Immature natural killer cell (primary cell): ENCODE results near the gene RGR. TPM values are rescaled to one million over a fixed set of nuclear protein-coding genes. Genes with fewer than 3 reads are reported as not detected.

ENCODE experiments used
- DNase-seq, 3 donors: peaks; one replicate each; pipeline ENCODE4 v3.0.0; 2022; ENCODE audit warnings: mixed read lengths in 1 of 3
- H3K27ac Mint-ChIP-seq, 6 donors: one replicate each; pipeline ENCODE4 v1.8.0; 2020; ENCODE audit warnings: mixed read lengths in 6 of 6, mild to moderate bottlenecking in 5 of 6, inconsistent platforms in 4 of 6, moderate library complexity in 3 of 6
- H3K27me3 Mint-ChIP-seq, 3 donors: one replicate each; pipeline ENCODE4 v1.8.0; 2020 to 2021; ENCODE audit warnings: low read depth in 3 of 3, mild to moderate bottlenecking in 3 of 3, mixed read lengths in 3 of 3, moderate library complexity in 3 of 3, inconsistent platforms in 1 of 3
- H3K36me3 Mint-ChIP-seq, 3 donors: one replicate each; pipeline ENCODE4 v1.8.0; 2020; ENCODE audit warnings: mixed read lengths in 3 of 3, inconsistent platforms in 2 of 3, mild to moderate bottlenecking in 2 of 3
- H3K4me1 Mint-ChIP-seq, 2 donors: one replicate each; pipeline ENCODE4 v1.8.0; 2020; ENCODE audit warnings: inconsistent platforms in 2 of 2, mild to moderate bottlenecking in 2 of 2, mixed read lengths in 2 of 2, moderate library complexity in 1 of 2
- H3K4me3 Mint-ChIP-seq, 5 donors: one replicate each; pipeline ENCODE4 v1.8.0; 2020; ENCODE audit warnings: mild to moderate bottlenecking in 5 of 5, mixed read lengths in 5 of 5, inconsistent platforms in 3 of 5, moderate library complexity in 3 of 5
- H3K9me3 Mint-ChIP-seq, 6 donors: one replicate each; pipeline ENCODE4 v1.8.0; 2020; ENCODE audit warnings: mild to moderate bottlenecking in 6 of 6, mixed read lengths in 6 of 6, inconsistent platforms in 4 of 6, moderate library complexity in 3 of 6
- polyA plus RNA-seq, 3 donors: library from polyadenylated mRNA; unstranded; fragments of 300-500 nt; fragmentation: Illumina TruSeq; gene quantifications; one replicate each; pipeline ENCODE4 v1.2.3, GENCODE V29; 2021

Gene RGR
- polyA plus RNA-seq, 3 donors from 2014 or later = not detected

DNA sequence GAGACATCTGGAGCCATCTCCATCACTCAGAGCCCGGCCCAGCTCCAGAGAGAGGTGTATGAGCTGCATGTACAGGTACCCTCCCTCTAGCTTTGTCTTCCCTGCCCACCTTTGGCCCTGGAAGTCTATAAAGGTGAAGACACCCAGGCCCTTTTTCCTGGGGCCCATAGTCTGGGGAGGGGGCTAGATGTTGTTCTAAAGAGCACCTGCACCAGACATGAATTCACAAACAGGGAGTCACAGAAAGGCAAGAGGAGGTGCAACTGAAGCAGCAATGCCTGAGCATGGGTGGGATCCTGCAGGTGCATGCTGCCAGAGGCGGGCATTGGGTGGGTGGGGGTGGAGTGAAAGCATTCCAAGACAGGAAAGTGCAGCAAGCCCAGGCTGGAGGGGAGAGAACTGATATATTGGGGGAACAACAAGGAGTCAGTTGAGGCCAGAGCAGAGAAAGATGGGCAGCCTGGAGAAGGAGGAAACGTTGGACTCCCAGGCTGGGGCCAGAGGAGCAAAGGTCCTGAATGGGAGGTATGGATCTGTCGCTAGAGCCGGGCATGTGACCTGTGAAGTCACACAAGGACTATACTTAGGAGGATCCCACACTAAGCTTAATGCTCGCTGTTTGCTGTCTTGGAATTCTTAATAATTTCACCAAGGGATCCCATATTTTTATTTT lies 38.9 kb upstream of the RGR start:
- H3K4me1 Mint-ChIP-seq = no peaks in the 10 kb centered on the region
- H3K36me3 Mint-ChIP-seq = peaks cover 0 to 3% (median 0%) of the 10 kb centered on the region in 3 donors
- no peak overlapping the region for H3K4me3 Mint-ChIP-seq
- no peaks in the 10 kb centered on the region for H3K9me3 Mint-ChIP-seq
- DNase-seq = no peak
- H3K27ac Mint-ChIP-seq = peak overlapping the region in 1 of 6 donors; percentile 17
- peaks cover 0 to 4% (median 3%) of the 10 kb centered on the region in 3 donors for H3K27me3 Mint-ChIP-seq

DNA sequence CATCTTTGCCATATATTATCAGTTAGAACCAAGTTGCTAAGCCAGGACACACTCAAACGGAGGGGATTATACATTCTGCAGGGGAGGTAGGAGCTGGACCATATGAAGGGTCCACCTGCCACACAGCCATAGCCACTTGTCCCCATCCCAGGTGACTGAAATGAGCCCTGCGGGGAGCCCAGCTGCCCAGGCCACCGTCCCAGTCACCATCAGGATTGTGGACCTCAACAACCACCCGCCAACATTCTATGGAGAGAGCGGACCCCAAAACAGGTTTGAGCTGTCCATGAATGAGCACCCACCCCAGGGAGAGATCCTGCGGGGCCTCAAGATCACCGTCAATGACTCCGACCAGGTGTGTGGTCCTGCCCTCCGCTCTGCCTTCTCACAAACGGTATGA lies 36.8 kb upstream of the RGR start:
- no peak overlapping the region for H3K4me3 Mint-ChIP-seq
- no peaks in the 10 kb centered on the region for H3K4me1 Mint-ChIP-seq
- no peak for DNase-seq

DNA sequence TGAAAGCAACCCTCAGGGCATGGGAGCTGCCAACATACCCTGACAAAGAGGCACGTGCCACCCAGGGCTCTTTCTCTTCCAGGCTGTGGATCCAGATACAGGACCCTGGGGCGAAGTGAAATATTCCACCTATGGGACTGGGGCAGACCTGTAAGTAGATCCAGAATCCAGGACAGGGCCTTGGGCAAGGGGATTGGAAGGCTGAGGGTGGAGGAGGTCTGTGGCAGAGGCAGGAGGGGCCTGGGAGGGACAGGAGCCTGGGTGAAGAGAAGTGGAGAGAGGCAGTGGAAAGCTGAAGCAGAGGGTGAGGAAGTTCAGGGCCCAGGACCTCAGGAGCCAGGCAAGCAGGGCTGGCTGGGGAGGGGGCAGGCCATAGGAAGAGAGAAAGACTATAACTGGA lies 33.3 kb upstream of the RGR start:
- no peak for DNase-seq
- Mint-ChIP-seq H3K4me3 (no peak overlapping the region), H3K4me1 (no peaks in the 10 kb centered on the region), H3K27me3 (peaks cover 0 to 3% (median under 1%) of the 10 kb centered on the region in 3 donors), H3K27ac (no peak overlapping the region), H3K9me3 (no peaks in the 10 kb centered on the region), H3K36me3 (peaks cover 0 to 3% (median 0%) of the 10 kb centered on the region in 3 donors)

More for the DNA sequence above, 36.8 kb upstream of the RGR start:
- Mint-ChIP-seq H3K27ac (no peak overlapping the region), H3K27me3 (peaks cover 0 to 4% (median 3%) of the 10 kb centered on the region in 3 donors), H3K9me3 (no peaks in the 10 kb centered on the region), H3K36me3 (peaks cover 0 to 3% (median 0%) of the 10 kb centered on the region in 3 donors)

DNA sequence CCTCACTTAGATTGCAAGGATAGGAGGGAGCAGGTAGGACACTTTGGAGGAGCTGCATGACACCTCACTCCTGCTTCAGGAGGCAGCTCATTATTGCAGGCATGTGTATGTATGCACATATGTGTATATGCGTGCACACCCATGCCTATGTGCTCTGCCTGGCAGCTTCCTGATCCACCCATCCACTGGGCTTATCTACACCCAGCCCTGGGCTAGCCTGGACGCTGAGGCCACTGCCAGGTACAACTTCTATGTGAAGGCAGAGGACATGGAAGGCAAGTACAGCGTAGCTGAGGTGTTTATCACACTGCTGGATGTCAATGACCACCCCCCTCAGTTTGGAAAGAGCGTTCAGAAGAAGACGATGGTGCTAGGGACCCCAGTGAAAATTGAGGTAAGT lies 32.8 kb upstream of the RGR start:
- no peak overlapping the region for H3K4me3 Mint-ChIP-seq
- H3K4me1 Mint-ChIP-seq = no peaks in the 10 kb centered on the region
- DNase-seq = no peak
- no peaks in the 10 kb centered on the region for H3K9me3 Mint-ChIP-seq
- H3K27ac Mint-ChIP-seq = no peak overlapping the region
- H3K27me3 Mint-ChIP-seq = peaks cover 0 to 3% (median 0%) of the 10 kb centered on the region in 3 donors
- peaks cover 0 to 3% (median 0%) of the 10 kb centered on the region in 3 donors for H3K36me3 Mint-ChIP-seq

DNA sequence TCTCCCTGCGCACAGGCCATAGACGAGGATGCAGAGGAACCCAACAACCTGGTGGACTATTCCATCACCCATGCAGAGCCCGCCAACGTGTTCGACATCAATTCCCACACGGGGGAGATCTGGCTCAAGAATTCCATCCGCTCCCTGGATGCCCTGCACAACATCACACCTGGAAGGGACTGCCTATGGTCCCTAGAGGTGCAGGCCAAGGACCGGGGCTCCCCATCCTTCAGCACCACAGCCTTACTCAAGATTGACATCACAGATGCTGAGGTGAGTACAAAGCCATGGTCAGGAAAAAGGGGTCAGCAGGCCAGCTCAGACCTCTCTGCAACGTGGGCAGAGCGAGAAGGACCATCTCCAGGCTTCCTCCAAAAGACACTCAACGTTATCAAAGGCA lies 31.8 kb upstream of the RGR start:
- Mint-ChIP-seq H3K4me1 (no peaks in the 10 kb centered on the region), H3K27ac (no peak overlapping the region), H3K4me3 (no peak overlapping the region), H3K9me3 (no peaks in the 10 kb centered on the region), H3K27me3 (peaks cover 0 to 3% (median 0%) of the 10 kb centered on the region in 3 donors), H3K36me3 (peaks cover 0 to 3% (median 0%) of the 10 kb centered on the region in 3 donors)
- DNase-seq = no peak

DNA sequence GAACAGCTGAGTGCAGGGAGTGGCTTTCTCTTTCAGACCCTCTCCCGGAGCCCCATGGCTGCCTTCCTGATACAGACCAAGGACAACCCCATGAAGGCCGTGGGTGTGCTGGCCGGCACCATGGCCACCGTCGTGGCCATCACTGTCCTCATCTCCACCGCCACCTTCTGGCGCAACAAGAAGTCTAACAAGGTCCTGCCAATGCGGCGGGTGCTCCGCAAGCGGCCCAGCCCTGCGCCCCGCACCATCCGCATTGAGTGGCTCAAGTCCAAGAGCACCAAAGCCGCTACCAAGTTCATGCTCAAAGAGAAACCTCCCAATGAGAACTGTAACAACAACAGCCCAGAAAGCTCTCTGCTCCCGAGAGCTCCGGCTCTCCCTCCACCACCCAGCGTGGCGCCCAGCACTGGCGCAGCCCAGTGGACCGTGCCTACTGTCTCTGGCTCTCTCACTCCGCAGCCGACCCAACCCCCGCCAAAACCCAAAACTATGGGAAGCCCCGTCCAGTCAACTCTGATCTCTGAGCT lies 30.7 kb upstream of the RGR start:
- Mint-ChIP-seq H3K9me3 (no peaks in the 10 kb centered on the region), H3K36me3 (no peaks in the 10 kb centered on the region), H3K27ac (no peak overlapping the region), H3K4me1 (no peaks in the 10 kb centered on the region), H3K4me3 (peak overlapping the region in 3 of 5 donors; percentile 35 to 62 (median 51)), H3K27me3 (peaks cover 0 to 1% (median 0%) of the 10 kb centered on the region in 3 donors)
- DNase-seq = no peak

DNA sequence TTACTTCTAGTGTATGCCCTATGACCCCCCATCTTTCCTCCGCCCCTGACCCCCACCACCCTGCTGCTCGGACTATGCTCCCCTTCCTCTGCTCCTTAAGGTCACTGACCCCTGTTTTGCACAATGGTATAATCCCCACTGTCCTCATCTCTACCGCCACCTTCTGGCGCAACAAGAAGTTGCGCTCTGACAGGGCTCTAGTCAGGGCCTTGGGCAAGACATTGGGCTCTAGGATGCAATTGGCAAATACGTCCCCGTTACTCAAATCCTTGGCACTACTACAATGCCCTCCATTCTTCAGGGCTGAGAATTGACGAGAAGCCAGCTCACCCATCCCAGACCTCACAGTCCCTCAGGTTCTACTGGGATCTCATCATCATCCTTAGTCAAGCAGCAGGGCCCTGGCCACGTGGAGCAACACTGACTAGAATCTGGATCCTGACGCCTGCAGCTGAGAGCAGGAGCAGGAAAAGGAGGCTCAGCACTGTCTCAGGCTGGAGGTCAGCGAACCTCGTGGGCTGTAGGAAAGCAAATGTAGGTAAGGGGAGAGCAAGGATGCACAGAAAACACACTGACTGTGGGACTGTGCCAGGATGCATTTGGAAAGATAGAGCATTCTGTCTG lies 30.1 kb upstream of the RGR start:
- DNase-seq = peak; percentile 23 to 39 (median 38)
- Mint-ChIP-seq H3K27me3 (peaks cover 0 to 1% (median 0%) of the 10 kb centered on the region in 3 donors), H3K9me3 (no peaks in the 10 kb centered on the region), H3K36me3 (peaks cover 0 to 4% (median 4%) of the 10 kb centered on the region in 3 donors), H3K27ac (no peak overlapping the region), H3K4me3 (peak overlapping the region in 3 of 5 donors; percentile 35 to 62 (median 51)), H3K4me1 (no peaks in the 10 kb centered on the region)

DNA sequence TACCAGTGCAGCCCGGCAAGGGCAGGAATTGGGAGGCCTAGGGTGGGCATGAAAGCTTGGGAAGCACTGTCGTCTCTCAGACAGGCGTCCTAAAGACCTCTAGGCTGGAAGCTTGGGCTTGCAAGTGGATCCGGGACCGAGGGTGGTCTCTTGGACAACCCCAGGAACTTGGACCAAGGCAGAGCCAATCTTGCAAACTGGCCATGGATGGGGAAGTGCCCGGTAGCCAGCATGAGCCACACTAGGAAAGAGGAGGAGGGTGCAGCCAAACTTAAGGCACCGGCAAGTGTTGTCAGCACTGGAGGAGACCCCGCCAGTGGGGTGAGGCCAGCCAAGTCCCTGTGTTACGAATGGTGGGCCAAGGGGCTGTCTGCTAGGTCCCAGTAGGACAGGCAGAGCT lies 28.0 kb upstream of the RGR start:
- H3K9me3 Mint-ChIP-seq = no peaks in the 10 kb centered on the region
- no peaks in the 10 kb centered on the region for H3K4me1 Mint-ChIP-seq
- H3K27me3 Mint-ChIP-seq = peaks cover 0 to 3% (median 0%) of the 10 kb centered on the region in 3 donors
- H3K4me3 Mint-ChIP-seq = no peak overlapping the region
- peaks cover 0 to 4% (median 4%) of the 10 kb centered on the region in 3 donors for H3K36me3 Mint-ChIP-seq
- no peak overlapping the region for H3K27ac Mint-ChIP-seq
- DNase-seq = no peak

DNA sequence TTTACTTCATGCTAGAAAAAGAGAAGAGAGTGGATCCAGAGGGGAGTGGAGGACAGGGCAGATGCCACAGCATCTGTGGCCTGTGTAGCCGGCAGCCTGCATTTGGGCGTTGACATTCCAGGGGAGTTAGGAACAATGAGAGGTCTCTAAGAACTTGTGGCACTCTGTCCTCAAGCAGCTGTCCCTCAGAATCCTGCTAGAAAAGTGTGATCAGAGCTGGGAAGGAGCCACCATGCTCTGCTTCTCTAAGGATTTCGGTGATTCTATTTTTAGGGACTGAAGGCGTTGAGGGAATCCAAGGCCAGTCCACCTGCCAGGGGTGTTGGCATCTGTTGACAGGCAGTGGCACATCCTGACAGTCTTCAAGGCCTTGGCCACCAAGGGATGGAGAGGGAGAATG lies 27.1 kb upstream of the RGR start:
- no peak for DNase-seq
- Mint-ChIP-seq H3K27ac (no peak overlapping the region), H3K4me3 (no peak overlapping the region), H3K9me3 (no peaks in the 10 kb centered on the region), H3K4me1 (no peaks in the 10 kb centered on the region), H3K27me3 (peaks cover 0 to 5% (median under 1%) of the 10 kb centered on the region in 3 donors), H3K36me3 (peaks cover 0 to 4% (median 4%) of the 10 kb centered on the region in 3 donors)

DNA sequence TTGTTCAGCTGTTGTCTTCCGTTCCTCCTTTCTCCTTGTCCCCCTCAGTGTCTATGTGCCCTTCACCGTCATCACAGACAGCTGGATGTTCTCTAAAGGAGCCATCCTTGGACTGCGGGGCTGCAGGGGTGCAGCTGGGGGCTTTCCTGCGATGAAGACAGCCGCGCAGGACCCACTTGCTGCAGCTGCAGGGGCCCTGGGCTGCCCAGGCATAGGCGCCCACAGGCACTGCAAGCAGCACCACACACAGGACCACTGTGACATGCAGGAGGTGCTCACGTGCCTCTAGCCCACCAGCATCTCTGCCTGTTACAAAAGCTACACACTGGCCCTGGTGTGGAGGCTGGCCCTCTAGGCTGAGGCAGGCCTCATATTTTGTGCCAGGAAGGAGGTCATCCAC lies 22.9 kb upstream of the RGR start:
- Mint-ChIP-seq H3K27me3 (peaks cover 4 to 7% (median 5%) of the 10 kb centered on the region in 3 donors), H3K9me3 (no peaks in the 10 kb centered on the region), H3K36me3 (peaks cover 0 to 4% (median 4%) of the 10 kb centered on the region in 3 donors), H3K27ac (no peak overlapping the region), H3K4me3 (no peak overlapping the region), H3K4me1 (no peaks in the 10 kb centered on the region)
- no peak for DNase-seq

DNA sequence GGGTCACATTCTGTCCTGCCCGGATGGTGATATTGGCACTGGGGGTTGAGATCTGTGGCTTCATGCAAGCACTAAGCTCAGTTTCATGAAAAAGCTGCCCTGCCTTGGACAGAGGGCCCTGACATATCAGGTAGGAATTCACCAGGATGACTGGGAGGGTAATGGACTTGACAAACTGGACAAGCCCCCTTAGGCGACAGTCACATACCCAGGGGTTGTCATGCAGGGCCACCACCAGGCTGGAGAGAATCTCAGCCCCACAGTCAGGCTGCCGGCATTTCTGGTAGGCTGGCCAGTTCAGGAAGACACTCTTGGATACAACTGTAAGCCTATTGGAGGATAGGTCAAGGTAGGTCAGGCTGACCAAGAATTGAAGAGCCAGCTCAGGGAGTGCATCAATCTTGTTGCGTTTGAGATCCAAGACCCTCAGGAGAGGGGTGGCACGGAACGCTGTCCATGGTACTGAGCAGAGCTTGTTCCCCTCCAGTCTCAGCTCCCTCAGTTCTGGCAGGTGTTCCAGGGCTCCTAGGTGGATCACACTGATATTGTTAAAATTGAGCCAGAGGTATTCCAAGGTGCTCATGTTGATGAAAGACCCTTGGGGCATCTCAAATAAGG lies 20.3 kb upstream of the RGR start:
- Mint-ChIP-seq H3K4me1 (no peaks in the 10 kb centered on the region), H3K27me3 (peaks cover 4 to 13% (median 7%) of the 10 kb centered on the region in 3 donors), H3K4me3 (no peak overlapping the region), H3K36me3 (peaks cover 0 to under 1% (median 0%) of the 10 kb centered on the region in 3 donors), H3K27ac (no peak overlapping the region), H3K9me3 (no peaks in the 10 kb centered on the region)
- DNase-seq = no peak

DNA sequence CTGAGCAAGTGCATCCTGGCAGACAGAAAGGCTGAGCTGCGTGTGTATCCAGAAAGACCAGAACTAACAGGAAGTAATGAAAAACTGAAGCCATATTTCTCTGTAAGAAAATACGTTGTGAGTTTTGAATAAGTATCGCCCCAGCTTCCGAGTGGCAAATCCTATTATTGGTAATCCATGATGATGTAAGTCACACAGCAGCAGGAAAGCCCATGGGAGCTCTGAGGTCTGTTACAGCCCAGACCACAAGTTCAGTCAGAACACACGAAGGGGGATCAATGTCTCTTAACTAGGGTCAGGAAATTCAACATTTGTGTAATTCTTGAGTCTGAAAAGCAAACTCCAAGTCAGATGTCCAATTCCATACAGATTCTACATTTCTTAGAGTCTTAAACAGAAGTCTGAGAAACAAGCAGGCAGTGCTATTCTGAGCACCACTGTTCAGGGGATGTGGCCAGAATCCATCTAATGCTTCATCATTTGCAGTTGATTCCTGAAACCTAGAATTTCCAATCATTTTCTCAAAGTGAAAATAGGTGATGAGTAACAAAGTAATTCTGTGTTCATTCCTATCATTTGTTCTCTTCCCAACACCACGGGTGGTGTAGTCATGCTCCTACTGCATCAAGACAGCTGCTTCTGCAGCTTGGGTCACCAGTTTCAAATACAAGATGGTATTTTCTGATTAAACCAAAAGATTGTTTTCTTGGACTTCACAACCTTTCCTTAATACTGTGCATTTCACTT lies 19.3 kb upstream of the RGR start, which contains the start of gene LRIT2:
LRIT2 (minus strand) TSS at position 118 of the 747 bp plus-strand sequence; CDS start at position 94, 24 bp downstream.
- Mint-ChIP-seq H3K4me3 (no peak within 1 kb of the TSS), H3K27ac (no peak within 1 kb of the TSS), H3K27me3 (peaks cover 2 to 13% (median 7%) of the 10 kb centered on the region in 3 donors), H3K9me3 (no peaks in the 10 kb centered on the region), H3K36me3 (no peaks in the 10 kb centered on the region), H3K4me1 (no peaks in the 10 kb centered on the region)
- DNase-seq = no peak

DNA sequence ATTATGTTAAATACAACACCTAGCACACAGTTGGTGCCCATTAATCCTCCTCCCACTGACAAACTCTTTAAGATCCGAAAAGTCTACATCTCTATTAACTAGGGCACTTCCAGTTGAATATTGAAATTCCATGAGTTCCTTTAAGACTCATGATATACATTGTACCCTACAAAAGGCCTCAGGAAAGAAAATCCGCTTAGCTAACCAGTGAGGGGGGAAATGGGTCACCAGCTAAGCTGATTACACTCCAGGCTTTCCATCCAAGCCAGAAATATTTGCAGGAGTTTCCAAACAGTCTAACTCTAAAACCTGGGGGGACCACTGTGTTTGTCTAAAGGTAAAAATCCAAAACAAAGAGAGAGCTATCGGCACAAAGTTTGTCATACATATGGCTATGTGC lies 18.2 kb upstream of the RGR start:
- peaks cover 2 to 17% (median 7%) of the 10 kb centered on the region in 3 donors for H3K27me3 Mint-ChIP-seq
- no peak for DNase-seq
- H3K4me1 Mint-ChIP-seq = no peaks in the 10 kb centered on the region
- no peak overlapping the region for H3K27ac Mint-ChIP-seq
- H3K9me3 Mint-ChIP-seq = no peaks in the 10 kb centered on the region
- H3K36me3 Mint-ChIP-seq = no peaks in the 10 kb centered on the region
- H3K4me3 Mint-ChIP-seq = no peak overlapping the region
